Measurements from ENCODE around the gene DPH2.

GRCh38 chr1:43981135-43981491 lies 11.3 kb downstream of the DPH2 start:
- TF ChIP-seq ZC3H10 (CRISPR knock-in tag; IDR thresholded peaks at IDR 0.05) = no peak
- TF ChIP-seq, protein P1, sequence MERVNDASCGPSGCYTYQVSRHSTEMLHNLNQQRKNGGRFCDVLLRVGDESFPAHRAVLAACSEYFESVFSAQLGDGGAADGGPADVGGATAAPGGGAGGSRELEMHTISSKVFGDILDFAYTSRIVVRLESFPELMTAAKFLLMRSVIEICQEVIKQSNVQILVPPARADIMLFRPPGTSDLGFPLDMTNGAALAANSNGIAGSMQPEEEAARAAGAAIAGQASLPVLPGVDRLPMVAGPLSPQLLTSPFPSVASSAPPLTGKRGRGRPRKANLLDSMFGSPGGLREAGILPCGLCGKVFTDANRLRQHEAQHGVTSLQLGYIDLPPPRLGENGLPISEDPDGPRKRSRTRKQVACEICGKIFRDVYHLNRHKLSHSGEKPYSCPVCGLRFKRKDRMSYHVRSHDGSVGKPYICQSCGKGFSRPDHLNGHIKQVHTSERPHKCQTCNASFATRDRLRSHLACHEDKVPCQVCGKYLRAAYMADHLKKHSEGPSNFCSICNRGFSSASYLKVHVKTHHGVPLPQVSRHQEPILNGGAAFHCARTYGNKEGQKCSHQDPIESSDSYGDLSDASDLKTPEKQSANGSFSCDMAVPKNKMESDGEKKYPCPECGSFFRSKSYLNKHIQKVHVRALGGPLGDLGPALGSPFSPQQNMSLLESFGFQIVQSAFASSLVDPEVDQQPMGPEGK (CRISPR knock-in tag; IDR thresholded peaks at IDR 0.05; ENCODE audit: borderline replicate concordance) = no peak
- no peak for TF ChIP-seq ZFP3 (CRISPR knock-in tag; IDR thresholded peaks at IDR 0.05)
- TF ChIP-seq RARB (CRISPR knock-in tag; IDR thresholded peaks at IDR 0.05) = no peak
- no peak for TF ChIP-seq ZNF70 (CRISPR knock-in tag; IDR thresholded peaks at IDR 0.05)
- TF ChIP-seq ZFP30 (CRISPR knock-in tag; IDR thresholded peaks at IDR 0.05) = no peak
- no peak for TF ChIP-seq GLIS3 (CRISPR knock-in tag; IDR thresholded peaks at IDR 0.05)
- TF ChIP-seq, protein P2, sequence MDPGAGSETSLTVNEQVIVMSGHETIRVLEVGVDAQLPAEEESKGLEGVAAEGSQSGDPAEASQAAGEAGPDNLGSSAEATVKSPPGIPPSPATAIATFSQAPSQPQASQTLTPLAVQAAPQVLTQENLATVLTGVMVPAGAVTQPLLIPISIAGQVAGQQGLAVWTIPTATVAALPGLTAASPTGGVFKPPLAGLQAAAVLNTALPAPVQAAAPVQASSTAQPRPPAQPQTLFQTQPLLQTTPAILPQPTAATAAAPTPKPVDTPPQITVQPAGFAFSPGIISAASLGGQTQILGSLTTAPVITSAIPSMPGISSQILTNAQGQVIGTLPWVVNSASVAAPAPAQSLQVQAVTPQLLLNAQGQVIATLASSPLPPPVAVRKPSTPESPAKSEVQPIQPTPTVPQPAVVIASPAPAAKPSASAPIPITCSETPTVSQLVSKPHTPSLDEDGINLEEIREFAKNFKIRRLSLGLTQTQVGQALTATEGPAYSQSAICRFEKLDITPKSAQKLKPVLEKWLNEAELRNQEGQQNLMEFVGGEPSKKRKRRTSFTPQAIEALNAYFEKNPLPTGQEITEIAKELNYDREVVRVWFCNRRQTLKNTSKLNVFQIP (CRISPR knock-in tag; IDR thresholded peaks at IDR 0.05; ENCODE audit: borderline replicate concordance, low read depth) = no peak
- no peak for TF ChIP-seq TCF4 (CRISPR knock-in tag; IDR thresholded peaks at IDR 0.05; ENCODE audit: borderline replicate concordance)
